Activated CD8-positive, alpha-beta memory T cell treated with anti-CD3 and anti-CD28 coated beads, Interleukin-2, amount 50 U/mL, for 1 hour (primary cell): ENCODE measurements around the gene ZBTB7C.

ENCODE experiments used
- DNase-seq: peaks from one replicate; pipeline ENCODE4 v3.0.0-alpha.2; 2020; ENCODE audit errors: extremely low read depth

ZBTB7C gene

DNA sequence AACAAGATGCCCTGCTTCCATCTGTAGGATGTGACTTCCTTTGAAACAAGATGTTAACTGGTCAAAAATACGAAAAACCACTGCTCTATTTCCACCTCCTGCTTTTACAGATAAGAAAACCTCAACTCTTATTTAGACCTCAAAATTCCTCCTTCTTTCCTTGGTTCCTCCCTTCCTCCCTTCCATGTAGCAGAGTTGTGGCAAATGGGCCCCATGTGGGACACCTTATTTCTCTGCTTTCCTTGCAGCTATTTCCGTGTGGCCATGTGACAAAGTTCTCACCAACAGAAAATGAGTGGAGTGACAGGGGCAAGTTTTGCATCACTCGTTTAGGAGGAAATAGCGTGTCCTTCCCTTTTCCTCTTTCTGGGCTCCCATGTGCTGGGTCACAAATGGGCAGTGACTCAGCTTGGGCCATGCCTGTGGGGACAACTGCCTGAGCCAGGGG is 409.4 kb downstream of the ZBTB7C start:
- DNase-seq, result no peak

DNA sequence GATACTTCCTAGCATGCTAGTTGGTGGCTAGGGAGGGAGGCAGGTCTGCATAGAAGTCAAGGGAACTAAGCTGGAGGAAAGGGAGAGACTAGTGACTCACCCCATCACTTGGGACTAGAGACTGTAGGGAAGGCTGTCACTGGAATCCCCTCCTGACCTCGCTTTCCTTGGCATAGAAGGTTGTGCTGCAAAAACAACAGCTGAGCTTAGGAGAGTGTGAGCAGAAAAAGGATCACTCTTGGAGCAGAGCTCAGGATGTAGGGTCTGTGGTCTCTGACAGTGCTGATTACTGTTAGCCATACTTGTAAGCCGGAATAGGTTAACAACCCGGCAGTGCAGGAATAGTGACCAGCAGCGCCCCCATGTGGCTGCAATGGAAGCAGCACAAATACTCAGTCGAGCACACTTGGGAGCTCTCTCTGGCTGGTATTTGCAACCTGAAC is 411.8 kb downstream of the ZBTB7C start:
- DNase-seq, result no peak

DNA sequence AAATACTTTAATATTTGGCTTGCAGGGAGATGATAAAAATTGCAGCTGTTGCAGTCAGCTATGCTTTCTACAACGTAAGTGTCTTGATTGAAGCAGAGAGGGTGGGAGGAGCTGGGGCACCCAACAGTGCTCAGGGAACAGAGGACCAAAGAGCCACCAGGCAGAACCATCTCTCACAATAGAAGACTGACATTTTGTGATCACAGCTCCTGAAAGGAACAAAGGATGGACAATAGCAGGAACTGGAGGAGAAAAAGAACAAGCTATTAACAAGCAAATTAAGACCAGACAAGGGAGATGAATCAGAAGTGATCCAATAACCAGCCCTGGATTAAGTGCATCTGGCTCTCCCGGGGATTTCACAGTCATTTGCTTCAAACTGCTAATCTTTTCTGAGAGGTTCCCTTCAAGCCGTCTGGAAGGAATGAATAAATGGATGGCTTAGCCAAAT is 413.1 kb downstream of the ZBTB7C start:
- no peak for DNase-seq

DNA sequence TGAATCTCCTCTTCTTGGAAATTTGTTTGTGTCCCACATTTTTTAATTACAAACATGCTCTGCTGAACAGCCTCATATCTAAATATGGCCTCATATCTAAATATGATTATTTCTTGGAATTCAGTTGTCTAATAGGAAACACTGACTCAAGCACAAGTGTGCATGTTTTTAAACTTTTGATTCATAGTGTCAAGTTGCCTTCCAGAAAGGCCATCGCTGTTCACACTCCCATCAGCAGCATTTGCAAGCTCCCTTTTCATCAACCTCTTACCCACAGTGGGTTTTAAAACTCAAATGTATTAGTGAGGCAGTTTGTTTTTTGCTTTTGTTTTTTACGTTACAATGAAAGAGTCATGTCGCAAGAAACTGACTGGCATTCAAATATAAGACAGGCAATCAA is 413.5 kb downstream of the ZBTB7C start:
- DNase-seq, result no peak

DNA sequence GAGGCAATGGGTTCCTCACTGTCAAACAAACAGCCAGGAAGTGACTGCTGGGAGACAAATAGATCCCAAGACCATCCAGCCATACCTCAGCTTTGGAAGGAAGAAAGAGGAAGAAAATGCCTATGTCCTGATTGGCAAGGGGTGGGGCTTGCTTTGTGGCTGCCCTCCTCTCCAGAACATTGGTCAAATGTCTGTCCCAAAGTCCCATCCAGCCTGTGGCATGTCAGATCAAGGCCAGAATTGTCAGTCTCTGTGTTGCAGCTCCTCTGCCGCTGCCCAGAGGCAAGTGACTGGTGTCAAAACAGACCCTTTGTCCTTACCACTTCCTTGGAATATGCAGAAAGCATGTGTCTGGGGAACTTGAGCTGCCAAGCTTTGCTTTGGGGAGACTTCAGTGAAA is 415.8 kb downstream of the ZBTB7C start:
- DNase-seq, result no peak

DNA sequence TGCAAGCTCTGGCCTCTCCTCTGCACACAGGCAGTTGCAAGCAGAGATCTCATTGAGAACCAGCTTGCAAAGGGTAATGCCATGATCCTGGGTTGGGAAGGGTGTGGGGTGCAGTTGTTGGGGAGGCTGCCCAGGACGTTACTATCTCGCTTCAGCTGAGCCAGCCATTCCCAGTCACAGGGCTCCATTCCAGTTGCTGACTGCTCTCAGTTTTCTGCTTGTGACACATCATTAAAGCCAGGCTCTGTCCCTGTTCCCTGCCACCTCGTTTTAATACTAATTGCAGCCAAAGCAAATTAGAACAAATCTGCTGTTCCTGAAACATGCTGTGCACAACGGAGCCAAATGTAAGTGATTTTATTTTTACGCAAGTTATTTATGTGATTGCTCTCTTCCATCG is 416.2 kb downstream of the ZBTB7C start:
- DNase-seq, result no peak

DNA sequence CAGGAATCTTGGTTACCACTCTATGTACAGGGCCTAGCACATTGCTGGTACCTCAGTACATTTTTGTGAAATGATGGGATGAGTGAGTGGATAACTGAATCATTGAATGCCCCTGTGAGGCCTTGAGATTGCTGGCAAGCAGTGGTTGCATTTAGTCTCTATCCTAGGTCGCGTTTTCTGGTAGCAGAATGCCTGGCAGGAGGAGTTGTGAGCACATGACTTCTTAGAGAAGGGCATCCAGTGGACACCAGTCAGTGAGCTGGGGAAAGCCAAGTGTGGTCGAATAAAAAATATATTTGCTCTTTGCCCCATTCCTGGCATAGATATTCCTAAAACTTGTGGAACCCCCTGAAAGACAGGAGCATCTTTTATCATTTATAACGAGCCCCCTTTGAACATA is 416.9 kb downstream of the ZBTB7C start:
- no peak for DNase-seq

DNA sequence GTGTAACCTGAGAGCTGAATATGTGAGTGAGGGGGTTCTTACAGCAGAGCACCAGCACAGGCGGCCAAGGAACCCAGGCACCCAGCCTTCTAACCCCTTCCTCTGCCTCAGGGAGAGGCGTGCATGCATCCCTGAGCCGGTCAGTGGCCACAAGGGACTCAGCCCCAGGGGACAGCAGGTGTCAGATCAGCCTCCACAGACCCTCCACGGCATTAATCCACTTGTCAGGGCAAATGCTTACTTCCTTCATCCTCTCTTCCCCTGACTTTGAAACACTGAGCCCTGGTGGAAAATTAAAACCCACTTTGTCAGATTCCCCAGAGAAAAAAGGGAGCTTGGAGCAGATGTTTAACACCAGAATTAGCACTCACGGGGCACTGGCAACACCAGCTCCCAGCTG is 418.2 kb downstream of the ZBTB7C start:
- no peak for DNase-seq

DNA sequence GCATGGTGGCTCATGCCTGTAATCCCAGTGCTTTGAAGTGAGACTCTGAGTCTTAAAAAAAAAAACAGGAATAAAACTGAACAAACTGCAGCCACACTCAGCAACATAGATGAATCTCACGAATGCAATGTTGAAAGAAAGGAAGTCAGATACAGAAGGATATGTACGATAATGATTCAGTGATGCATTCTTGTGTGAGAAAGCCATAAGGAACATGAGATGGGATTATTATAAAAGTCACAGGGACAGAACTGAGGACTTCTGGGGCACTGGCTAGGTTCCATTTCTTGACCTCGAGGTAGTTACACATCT is 421.8 kb downstream of the ZBTB7C start:
- DNase-seq, result no peak

DNA sequence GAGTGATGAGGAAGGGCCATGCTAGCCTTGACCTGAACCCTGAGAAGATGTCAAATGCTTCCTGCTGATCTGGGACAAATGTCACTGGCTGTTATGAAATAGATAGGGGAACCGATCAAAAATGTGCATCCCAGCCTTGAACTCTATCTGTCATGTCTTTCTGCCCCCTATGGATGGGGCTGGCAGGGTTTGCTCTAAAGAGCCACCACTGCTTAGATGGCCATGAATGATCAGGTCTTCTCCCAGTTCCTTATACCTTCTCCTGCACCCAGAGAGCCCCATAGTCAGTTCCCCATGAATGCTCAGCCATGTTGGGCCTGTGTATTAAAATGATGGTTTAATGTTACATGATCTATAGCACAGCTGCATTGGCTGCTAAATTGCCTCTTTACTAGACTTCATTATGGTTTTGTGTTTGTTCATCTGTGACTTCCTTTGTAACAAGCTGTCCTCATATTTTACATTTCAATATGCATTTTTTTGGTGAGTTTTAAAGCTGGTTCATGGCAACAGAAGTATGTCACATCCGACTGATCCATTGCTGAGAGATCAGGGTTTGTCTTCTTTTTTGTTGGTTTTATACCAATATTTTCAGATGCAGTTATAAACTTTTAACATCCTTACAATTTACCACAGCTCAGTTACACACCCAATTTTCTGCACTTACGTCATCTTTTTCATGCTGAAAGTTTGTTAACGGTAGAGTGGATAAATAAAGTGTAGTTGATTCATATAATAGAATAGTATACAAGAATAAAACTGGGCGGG is 422.4 kb downstream of the ZBTB7C start:
- DNase-seq, result no peak

DNA sequence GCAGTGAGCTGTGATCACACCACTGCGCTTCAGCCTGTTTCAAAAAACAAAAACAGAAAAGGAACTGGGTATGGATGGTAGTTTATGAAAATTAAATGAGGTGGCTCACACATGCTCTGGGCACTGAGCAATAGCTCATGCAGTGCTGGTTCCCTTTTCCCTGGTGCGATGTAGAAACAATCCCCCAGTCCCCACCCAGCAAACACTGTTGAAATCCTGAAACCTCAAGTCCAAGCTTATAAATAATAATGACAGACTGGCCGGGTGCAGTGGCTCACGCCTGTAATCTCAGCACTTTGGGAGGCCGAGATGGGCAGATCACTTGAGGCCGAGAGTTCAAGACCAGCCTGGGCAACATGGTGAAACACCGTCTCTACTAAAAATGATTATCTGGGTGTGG is 423.3 kb downstream of the ZBTB7C start:
- DNase-seq, result no peak

DNA sequence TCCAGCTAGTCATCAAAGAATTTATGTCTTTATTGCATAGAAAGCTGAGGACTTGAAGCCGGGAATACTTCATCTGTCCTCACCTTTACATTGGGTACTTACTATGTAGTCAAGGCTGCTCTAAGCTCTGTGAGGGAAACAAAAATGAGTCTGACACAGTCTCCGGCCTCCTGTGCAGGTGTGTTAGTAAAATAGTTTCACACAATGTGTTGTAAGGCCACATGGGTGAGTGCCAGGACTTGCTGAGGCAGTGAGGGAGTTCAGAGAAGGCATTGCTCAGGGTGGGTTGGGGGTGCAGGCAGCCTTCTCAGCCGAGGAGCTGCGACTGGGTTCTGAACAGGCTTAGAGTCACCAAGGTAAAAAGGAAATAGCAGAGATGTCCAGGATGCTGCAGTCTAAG is 424.2 kb downstream of the ZBTB7C start:
- DNase-seq, result no peak

DNA sequence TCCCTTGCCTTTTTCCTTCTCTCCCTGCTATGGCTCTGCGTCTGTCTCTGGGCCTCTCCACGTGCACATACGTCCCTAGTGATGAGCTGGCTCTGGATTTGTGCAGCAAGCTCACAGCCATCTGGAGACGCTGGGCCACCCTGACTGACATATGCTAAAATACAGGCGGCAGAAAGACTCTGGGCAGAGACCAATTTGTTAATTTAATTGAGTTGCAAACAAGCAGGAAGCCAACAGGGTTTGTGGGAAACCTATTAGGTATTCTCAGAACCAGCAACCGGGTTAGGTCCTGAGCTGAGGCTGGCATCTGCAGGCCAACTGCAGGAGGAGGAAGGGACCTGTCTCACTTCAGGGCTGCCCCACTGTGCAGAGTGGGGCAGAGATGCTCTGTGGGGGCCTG is 425.2 kb downstream of the ZBTB7C start:
- DNase-seq, result no peak

DNA sequence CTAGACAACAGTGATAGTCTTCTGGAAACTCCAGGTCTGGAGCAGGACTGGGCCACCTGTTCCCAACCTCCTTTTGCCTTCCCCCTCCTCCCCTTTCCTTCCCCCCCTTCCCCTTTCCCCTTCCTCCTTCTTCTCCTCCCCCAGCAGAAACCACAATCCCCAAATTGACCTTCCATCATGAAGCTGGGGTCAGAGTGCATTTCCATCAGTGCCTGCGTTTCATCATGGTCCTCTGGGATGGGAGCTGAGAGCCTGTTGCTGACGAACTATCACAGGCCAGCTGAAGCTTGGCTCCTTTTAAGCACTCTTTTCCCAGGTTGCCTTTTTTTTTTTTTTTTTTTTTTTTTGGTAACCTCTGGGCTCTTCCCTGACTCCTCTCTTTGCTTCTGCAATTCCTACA is 426.1 kb downstream of the ZBTB7C start:
- DNase-seq, result no peak

DNA sequence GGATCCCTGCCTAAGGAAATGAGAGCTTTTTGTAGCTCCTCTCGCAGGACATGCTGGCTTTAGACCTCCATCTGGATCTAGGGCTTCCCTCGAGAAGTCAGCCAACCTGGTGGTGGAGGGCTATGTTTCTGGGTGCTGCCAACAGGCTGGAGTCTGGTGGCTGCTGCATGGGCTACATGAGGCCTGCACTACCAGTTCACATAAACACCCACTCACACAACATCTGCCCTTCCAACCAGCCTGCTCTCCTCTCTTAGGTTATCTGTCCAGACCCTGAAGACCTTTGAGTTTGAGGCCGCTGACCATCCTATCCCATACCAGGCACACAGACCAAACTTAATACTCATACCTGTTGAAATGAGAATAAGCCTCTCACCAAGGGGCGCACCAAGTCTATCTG is 427.4 kb downstream of the ZBTB7C start:
- no peak for DNase-seq

DNA sequence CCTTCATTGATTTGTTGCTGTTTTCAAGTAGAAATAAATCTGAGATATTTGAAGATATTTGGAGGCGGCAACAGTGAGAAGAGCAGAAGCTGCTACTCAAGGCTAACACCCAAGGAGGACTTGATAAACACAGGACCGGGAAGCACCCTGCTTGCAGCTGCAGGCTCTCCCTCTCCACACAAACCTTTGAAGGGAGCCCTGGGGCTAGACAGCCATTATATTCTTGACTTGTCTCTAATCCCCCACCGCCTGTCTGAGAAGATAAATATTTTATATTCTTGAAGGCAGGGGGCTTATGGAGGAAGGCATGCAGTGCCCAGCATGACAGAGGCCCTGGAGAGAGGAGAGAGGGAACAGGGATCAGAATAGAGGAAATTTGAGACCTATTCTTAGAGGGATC is 427.9 kb downstream of the ZBTB7C start:
- DNase-seq, result no peak

DNA sequence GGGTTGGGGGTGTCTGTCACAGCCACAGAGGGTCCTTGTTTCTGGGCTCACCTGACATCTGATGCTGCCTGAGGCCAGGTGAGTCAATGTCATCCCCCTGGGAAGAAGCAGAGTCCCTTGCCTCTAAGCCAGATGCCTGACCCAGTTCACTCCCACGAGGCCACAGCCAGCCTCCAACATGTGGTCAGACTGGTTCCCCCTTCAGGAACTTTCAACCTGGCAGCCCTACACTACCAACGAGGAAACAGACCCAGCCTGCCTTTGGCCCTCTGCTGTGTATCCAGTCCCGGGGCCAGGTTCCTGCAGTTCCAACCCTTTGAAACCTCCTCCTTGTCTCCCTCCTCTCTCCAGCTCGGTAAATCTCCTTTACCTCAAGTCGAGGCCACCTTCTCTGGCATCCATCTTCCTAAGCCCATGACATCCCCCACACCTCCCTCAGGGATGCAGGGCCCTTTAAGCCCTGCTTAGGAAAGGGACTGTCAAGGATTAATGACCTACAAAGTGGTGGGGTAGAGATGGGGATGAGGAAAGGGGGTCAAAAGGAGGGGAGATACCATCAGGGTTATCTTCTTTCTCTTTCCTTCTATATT is 429.5 kb downstream of the ZBTB7C start:
- no peak for DNase-seq

DNA sequence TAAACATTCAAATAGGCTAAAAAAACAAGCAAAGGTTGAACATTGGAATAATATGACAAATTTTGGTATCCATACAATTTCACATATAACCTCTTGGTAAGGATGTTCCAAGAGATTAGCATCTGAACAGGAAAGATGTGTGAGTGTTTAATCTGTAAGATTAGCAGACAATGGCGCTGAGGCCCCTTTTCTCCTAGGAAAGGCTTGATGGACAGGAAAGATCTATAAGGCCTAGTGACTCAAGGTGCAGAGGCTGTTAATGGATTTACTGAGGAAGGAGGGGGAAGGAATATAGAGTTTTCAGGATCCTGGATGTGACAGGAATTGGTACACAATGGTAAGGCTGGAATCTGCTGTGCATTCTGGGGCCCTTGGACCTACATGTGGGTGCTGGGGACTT is 430.6 kb downstream of the ZBTB7C start:
- DNase-seq, result no peak

DNA sequence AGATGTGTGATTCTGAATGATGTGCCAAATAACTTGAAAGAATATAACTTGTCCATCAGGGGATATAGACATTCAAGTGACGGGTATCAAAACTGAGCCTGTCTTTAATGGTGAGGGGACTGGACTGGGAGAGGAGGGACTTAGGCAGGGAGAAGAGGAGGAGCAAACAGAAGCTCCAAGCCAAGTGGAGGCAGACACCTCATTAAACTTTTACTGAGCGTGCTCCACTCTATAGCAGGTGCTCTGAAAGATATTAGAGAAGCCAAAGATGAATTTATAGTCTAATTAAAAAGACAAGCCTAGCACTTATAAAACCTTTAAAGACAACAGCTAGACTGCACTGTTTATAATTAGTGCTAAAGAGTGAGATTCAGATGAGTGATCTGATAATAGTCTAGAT is 431.0 kb downstream of the ZBTB7C start:
- no peak for DNase-seq
